ENCODE results near the gene PRICKLE2. TPM values are rescaled to one million over a fixed set of nuclear protein-coding genes. Genes with fewer than 3 reads are reported as not detected.
A peak's percentile ranks its signal among the peaks of the same experiment; 100 is the strongest.

Gene PRICKLE2
- polyA plus RNA-seq, 3 donors: not detected

DNA sequence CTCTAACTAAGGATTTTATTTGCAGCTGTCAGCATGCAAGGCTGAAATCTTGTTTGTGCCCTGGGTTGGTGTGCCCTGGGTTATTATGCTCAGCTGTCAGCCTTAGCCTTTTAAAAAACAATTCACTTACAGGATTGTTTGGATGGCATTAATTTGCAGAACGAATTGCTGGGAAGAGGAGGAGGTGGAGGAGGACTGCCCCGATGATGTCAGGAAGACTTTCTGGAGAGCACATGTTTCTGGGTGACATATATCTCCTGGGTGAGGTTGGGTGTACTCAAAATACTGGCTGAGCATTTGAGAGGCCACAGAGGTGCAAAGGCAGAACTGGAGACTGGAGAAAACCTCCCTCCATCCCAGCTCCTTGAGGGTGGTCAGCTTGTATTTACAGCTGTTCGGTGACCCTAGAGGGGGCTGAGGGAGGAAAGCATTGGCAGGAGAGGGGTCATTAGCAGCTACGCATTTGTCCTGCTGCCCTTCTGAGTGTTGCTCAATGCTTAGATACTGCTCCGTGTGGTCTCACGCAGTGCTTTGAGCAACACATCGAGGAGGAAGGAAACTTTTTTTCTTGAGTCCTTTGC lies 142.2 kb downstream of the PRICKLE2 start:
- H3K4me2 ChIP-seq (replicated peaks; ENCODE audit: extremely low read depth, low read length, poor library complexity, severe bottlenecking): peak overlapping the region; percentile 36
- peak overlapping the region; percentile 40 for H2AFZ ChIP-seq (ENCODE audit: insufficient read depth, low read depth, low read length, poor library complexity, severe bottlenecking)
- peaks cover 0 to 14% of the 10 kb centered on the region in 2 donors for H3K4me1 ChIP-seq (ENCODE audit: control insufficient read depth in 1 of 2, insufficient read depth in 2 of 2, low read length in 2 of 2)
- Mint-ChIP-seq H3K4me1 (peaks cover 12% of the 10 kb centered on the region), H3K4me3 (no peak overlapping the region), H3K9me3 (peaks cover 0 to 5% (median 0%) of the 10 kb centered on the region in 7 donors), H3K27ac (peak overlapping the region in 1 of 7 donors; percentile 69), H3K36me3 (no peaks in the 10 kb centered on the region), H3K27me3 (ENCODE audit: low read depth in 3 of 3) (peaks cover 0 to 2% (median 2%) of the 10 kb centered on the region in 3 donors)
- H3K9me3 ChIP-seq (replicated peaks in 1 of 2; ENCODE audit: control insufficient read depth in 1 of 2, insufficient read depth in 1 of 2, low read length in 2 of 2): no peaks in the 10 kb centered on the region
- no peaks in the 10 kb centered on the region for H3K27me3 ChIP-seq (ENCODE audit: control insufficient read depth in 2 of 2, insufficient read depth in 2 of 2, low read length in 2 of 2)
- no peaks in the 10 kb centered on the region for H3K79me2 ChIP-seq (ENCODE audit: insufficient read depth, low read length)
- DNase-seq: peak in 1 of 3 donors; percentile 8
- intact Hi-C loops (cut with micrococcal nuclease): no loop called here
- no peaks in the 10 kb centered on the region for H3K36me3 ChIP-seq (replicated peaks in 1 of 2; ENCODE audit: control insufficient read depth in 1 of 2, insufficient read depth in 2 of 2, low read length in 2 of 2)
- TF ChIP-seq, protein P1, sequence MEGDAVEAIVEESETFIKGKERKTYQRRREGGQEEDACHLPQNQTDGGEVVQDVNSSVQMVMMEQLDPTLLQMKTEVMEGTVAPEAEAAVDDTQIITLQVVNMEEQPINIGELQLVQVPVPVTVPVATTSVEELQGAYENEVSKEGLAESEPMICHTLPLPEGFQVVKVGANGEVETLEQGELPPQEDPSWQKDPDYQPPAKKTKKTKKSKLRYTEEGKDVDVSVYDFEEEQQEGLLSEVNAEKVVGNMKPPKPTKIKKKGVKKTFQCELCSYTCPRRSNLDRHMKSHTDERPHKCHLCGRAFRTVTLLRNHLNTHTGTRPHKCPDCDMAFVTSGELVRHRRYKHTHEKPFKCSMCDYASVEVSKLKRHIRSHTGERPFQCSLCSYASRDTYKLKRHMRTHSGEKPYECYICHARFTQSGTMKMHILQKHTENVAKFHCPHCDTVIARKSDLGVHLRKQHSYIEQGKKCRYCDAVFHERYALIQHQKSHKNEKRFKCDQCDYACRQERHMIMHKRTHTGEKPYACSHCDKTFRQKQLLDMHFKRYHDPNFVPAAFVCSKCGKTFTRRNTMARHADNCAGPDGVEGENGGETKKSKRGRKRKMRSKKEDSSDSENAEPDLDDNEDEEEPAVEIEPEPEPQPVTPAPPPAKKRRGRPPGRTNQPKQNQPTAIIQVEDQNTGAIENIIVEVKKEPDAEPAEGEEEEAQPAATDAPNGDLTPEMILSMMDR (IDR thresholded peaks at IDR 0.05): no peak
- H3K27ac ChIP-seq (ENCODE audit: low read depth in 1 of 2, low read length in 2 of 2): no peak overlapping the region
- no peak overlapping the region for H3K4me3 ChIP-seq (replicated peaks in 1 of 3; ENCODE audit: low read depth in 2 of 3, low read length in 3 of 3)
- H4K20me1 ChIP-seq (ENCODE audit: insufficient read depth, low read length): no peaks in the 10 kb centered on the region
- 45% methylated on average over 6 of the region's 7 CpGs for WGBS (ENCODE audit: insufficient coverage)
- no peak overlapping the region for H3K9ac ChIP-seq (ENCODE audit: insufficient read depth, low read length, poor library complexity, severe bottlenecking)

DNA sequence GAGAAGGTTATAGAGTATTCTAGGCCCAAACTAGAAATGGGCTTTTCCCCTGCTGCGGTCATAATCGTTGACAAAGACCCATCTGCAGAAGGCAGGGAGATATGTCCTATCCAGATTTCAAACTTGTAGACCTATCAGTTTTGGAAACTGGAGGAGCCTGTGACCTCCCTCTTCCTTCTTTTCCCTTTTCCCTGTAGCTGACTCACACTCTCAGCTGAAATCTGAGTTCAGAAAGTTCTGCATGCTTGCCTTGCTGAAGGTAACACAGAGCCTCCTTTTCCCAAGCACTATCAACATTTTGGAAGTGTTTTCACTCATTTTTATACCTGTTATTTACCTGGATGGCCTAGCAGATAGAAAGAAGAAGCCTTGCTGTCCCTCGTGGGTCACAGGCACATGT lies 142.9 kb downstream of the PRICKLE2 start:
- DNase-seq: no peak
- WGBS (ENCODE audit: insufficient coverage): no CpG with 5 or more reads among the region's 3 CpGs
- no peaks in the 10 kb centered on the region for H3K9me3 ChIP-seq (replicated peaks in 1 of 2; ENCODE audit: control insufficient read depth in 1 of 2, insufficient read depth in 1 of 2, low read length in 2 of 2)
- Mint-ChIP-seq H3K4me1 (peaks cover 12% of the 10 kb centered on the region), H3K36me3 (no peaks in the 10 kb centered on the region), H3K4me3 (no peak overlapping the region), H3K27me3 (ENCODE audit: low read depth in 3 of 3) (peaks cover 0 to 2% (median 2%) of the 10 kb centered on the region in 3 donors), H3K27ac (no peak overlapping the region), H3K9me3 (peaks cover 0 to 5% (median 0%) of the 10 kb centered on the region in 7 donors)
- intact Hi-C loops (cut with micrococcal nuclease): no loop called here
- no peak overlapping the region for H3K4me3 ChIP-seq (replicated peaks in 1 of 3; ENCODE audit: low read depth in 2 of 3, low read length in 3 of 3)
- H3K27ac ChIP-seq (ENCODE audit: low read depth in 1 of 2, low read length in 2 of 2): no peak overlapping the region
- H3K9ac ChIP-seq (ENCODE audit: insufficient read depth, low read length, poor library complexity, severe bottlenecking): no peak overlapping the region
- no peaks in the 10 kb centered on the region for H3K27me3 ChIP-seq (ENCODE audit: control insufficient read depth in 2 of 2, insufficient read depth in 2 of 2, low read length in 2 of 2)
- no peaks in the 10 kb centered on the region for H4K20me1 ChIP-seq (ENCODE audit: insufficient read depth, low read length)
- no peaks in the 10 kb centered on the region for H3K79me2 ChIP-seq (ENCODE audit: insufficient read depth, low read length)
- no peaks in the 10 kb centered on the region for H3K36me3 ChIP-seq (replicated peaks in 1 of 2; ENCODE audit: control insufficient read depth in 1 of 2, insufficient read depth in 2 of 2, low read length in 2 of 2)
- H2AFZ ChIP-seq (ENCODE audit: insufficient read depth, low read depth, low read length, poor library complexity, severe bottlenecking): no peak overlapping the region
- no peak overlapping the region for H3K4me2 ChIP-seq (replicated peaks; ENCODE audit: extremely low read depth, low read length, poor library complexity, severe bottlenecking)
- TF ChIP-seq, protein P1 (IDR thresholded peaks at IDR 0.05): no peak
- H3K4me1 ChIP-seq (ENCODE audit: control insufficient read depth in 1 of 2, insufficient read depth in 2 of 2, low read length in 2 of 2): peaks cover 0 to 14% of the 10 kb centered on the region in 2 donors

Data from CD14-positive monocyte (primary cell).